IMR-90 (cell line): Measurements from ENCODE around the gene SLC9A9.

Experiments
- BHLHE40 ChIP-seq: fragments of 150-350 bp; IDR thresholded peaks from 2 replicates; pipeline ENCODE4 v1.6.1; 2016; ENCODE audit warnings: mild to moderate bottlenecking, low read depth, low read length
- MAFK ChIP-seq: IDR thresholded peaks from 2 replicates; pipeline ENCODE4 v1.6.1; 2012; ENCODE audit warnings: low read depth, low read length, improper control_type of control experiment
- MXI1 ChIP-seq: IDR thresholded peaks from 2 replicates; pipeline ENCODE4 v1.6.1; 2012; ENCODE audit warnings: low read depth, mild to moderate bottlenecking, low read length, moderate library complexity, borderline replicate concordance
- POLR2A ChIP-seq: IDR thresholded peaks from 2 replicates; pipeline ENCODE4 v1.6.1; 2012; ENCODE audit warnings: mild to moderate bottlenecking, low read depth, low read length
- RAD21 ChIP-seq: IDR thresholded peaks from 2 replicates; pipeline ENCODE4 v1.6.1; 2012; ENCODE audit warnings: low read length, improper control_type of control experiment
- RCOR1 ChIP-seq: IDR thresholded peaks from 2 replicates; pipeline ENCODE4 v1.6.1; 2012; ENCODE audit warnings: mild to moderate bottlenecking, low read length, improper control_type of control experiment; ENCODE audit not compliant: insufficient replicate concordance
- RFX5 ChIP-seq: IDR thresholded peaks from 2 replicates; pipeline ENCODE4 v1.8.0; 2012; ENCODE audit warnings: low read depth, mild to moderate bottlenecking, low read length, moderate library complexity
- USF2 ChIP-seq: fragments of 150-350 bp; IDR thresholded peaks from 2 replicates; pipeline ENCODE4 v1.6.1; 2017; ENCODE audit warnings: mild to moderate bottlenecking, antibody characterized with exemption, low read length, low read depth
- TF ChIP-seq, protein P1 (sequence below): conservative IDR thresholded peaks from 2 replicates; pipeline ENCODE4 v1.5.1; 2012; ENCODE audit warnings: mild to moderate bottlenecking, low read depth, low read length, improper control_type of control experiment

DNA sequence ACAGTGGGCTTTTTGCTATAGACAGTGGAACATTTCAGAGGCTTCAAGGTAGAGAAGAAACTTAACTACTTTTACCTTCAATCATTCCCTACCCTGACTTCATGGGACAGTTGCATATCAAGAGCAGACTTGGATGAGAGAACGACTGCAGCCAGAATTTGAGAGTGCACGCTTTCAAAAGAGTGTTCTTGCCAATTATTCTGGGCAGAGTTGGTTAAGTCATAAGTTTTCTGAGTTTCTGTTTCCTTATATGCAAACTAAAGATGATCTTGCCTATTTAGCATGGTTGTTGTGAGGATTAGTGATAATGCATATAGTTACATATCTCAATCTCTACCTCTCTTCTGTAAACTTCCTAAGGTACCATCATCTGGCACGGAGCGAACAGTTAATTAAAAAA is 7.6 kb downstream of the SLC9A9 start:
- TF ChIP-seq RFX5, result no peak
- TF ChIP-seq, protein P1, sequence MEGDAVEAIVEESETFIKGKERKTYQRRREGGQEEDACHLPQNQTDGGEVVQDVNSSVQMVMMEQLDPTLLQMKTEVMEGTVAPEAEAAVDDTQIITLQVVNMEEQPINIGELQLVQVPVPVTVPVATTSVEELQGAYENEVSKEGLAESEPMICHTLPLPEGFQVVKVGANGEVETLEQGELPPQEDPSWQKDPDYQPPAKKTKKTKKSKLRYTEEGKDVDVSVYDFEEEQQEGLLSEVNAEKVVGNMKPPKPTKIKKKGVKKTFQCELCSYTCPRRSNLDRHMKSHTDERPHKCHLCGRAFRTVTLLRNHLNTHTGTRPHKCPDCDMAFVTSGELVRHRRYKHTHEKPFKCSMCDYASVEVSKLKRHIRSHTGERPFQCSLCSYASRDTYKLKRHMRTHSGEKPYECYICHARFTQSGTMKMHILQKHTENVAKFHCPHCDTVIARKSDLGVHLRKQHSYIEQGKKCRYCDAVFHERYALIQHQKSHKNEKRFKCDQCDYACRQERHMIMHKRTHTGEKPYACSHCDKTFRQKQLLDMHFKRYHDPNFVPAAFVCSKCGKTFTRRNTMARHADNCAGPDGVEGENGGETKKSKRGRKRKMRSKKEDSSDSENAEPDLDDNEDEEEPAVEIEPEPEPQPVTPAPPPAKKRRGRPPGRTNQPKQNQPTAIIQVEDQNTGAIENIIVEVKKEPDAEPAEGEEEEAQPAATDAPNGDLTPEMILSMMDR, result no peak
- no peak for TF ChIP-seq MXI1
- TF ChIP-seq RCOR1, result no peak
- TF ChIP-seq POLR2A, result no peak
- TF ChIP-seq USF2, result no peak
- TF ChIP-seq RAD21, result no peak
- TF ChIP-seq MAFK, result no peak
- TF ChIP-seq BHLHE40, result no peak
